HG03045 (cell line): ENCODE data around the gene CDH19.

Experiments used
- ATAC-seq: cut with Tn5 transposase; IDR thresholded peaks from one replicate; pipeline ENCODE4 v1.9.1; 2021; ENCODE audit warnings: mild to moderate bottlenecking, moderate library complexity; ENCODE audit not compliant: unreplicated experiment

CDH19 gene

DNA sequence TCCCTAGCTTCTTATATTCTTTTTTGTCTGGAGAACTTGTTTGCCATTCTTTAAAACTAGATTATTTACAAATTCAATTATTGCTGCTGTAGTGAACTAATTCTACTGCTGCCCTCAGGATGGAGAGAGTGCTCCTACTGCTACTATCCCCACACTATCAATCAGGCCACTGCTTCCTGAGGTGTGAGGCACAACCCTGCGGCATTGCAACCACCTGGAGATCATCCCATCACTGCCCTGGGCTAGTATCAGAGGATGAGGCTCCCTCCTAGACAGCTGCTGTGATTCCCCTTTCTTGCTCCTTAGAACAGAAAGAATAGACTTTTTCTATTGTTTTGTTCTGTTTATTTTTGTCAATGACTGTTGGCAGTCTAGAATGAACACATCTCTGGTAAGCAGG is 146.6 kb downstream of the CDH19 start:
- no peak for ATAC-seq
